Nephron (organoid): ENCODE data around the gene C11orf52.

Experiments used
- H3K27ac Mint-ChIP-seq, 3 experiments: 2 replicates each; pipeline ENCODE4 v1.8.0; 2020; ENCODE audit warnings: mixed read lengths in 3 of 3, mild to moderate bottlenecking in 2 of 3, moderate library complexity in 1 of 3
- H3K27me3 Mint-ChIP-seq: 2 replicates; pipeline ENCODE4 v1.8.0; 2021; ENCODE audit warnings: low read depth, mild to moderate bottlenecking, moderate library complexity, mixed read lengths
- H3K36me3 Mint-ChIP-seq: 2 replicates; pipeline ENCODE4 v1.8.0; 2020; ENCODE audit warnings: low read depth, mixed read lengths
- H3K4me1 Mint-ChIP-seq: 2 replicates; pipeline ENCODE4 v1.8.0; 2020; ENCODE audit warnings: mixed read lengths
- H3K4me3 Mint-ChIP-seq, 3 experiments: 2 replicates each; pipeline ENCODE4 v1.8.0; 2020; ENCODE audit warnings: mild to moderate bottlenecking in 3 of 3, mixed read lengths in 3 of 3, moderate library complexity in 2 of 3
- H3K9me3 Mint-ChIP-seq: 2 replicates; pipeline ENCODE4 v1.8.0; 2020; ENCODE audit warnings: mixed read lengths
- CTCF ChIP-seq, 3 experiments: fragments of 200-600 bp; sonication (generic); IDR thresholded peaks; one replicate each; pipeline ENCODE4 v1.5.0; 2021; ENCODE audit warnings: antibody characterized with exemption in 3 of 3; ENCODE audit not compliant: unreplicated experiment in 3 of 3

C11orf52 gene

GRCh38 chr11:111918390-111919256, at the start of gene C11orf52:
Gene C11orf52 (plus strand): TSS chr11:111918913. CDS start chr11:111918973, 60 bp downstream.
- Mint-ChIP-seq H3K4me3 (peak within 1 kb of the TSS; percentile 65 to 76 (median 73)), H3K36me3 (no peaks in the 10 kb centered on the region), H3K27me3 (peaks cover 3% of the 10 kb centered on the region), H3K4me1 (peaks cover 55% of the 10 kb centered on the region), H3K27ac (peak within 1 kb of the TSS; percentile 86 to 96 (median 94)), H3K9me3 (no peaks in the 10 kb centered on the region)
- no peak for TF ChIP-seq CTCF (IDR thresholded peaks at IDR 0.05; ENCODE audit: unreplicated experiment in 3 of 3)

GRCh38 chr11:111870113-111870512, 48.6 kb upstream of the C11orf52 start:
- no peaks in the 10 kb centered on the region for H3K27me3 Mint-ChIP-seq
- peak overlapping the region in 1 of 3 experiments; percentile 89 for H3K27ac Mint-ChIP-seq
- peaks cover 22% of the 10 kb centered on the region for H3K4me1 Mint-ChIP-seq
- TF ChIP-seq CTCF (IDR thresholded peaks at IDR 0.05; ENCODE audit: unreplicated experiment in 3 of 3) = no peak
- no peaks in the 10 kb centered on the region for H3K9me3 Mint-ChIP-seq
- H3K4me3 Mint-ChIP-seq = peak overlapping the region; percentile 37 to 47 (median 39)
- peaks cover 34% of the 10 kb centered on the region for H3K36me3 Mint-ChIP-seq

- H3K4me3 Mint-ChIP-seq = peak overlapping the region; percentile 94 to 99 (median 95)
- peak overlapping the region; percentile 89 to 97 (median 94) for H3K27ac Mint-ChIP-seq
- TF ChIP-seq CTCF (IDR thresholded peaks at IDR 0.05; ENCODE audit: unreplicated experiment in 3 of 3) = no peak
- H3K4me1 Mint-ChIP-seq = peaks cover 22% of the 10 kb centered on the region
- peaks cover 30% of the 10 kb centered on the region for H3K36me3 Mint-ChIP-seq
- no peaks in the 10 kb centered on the region for H3K9me3 Mint-ChIP-seq
- H3K27me3 Mint-ChIP-seq = no peaks in the 10 kb centered on the region
These were observed 48.2 kb upstream of the C11orf52 start for GRCh38 chr11:111870522-111870885.

GRCh38 chr11:111870886-111871692, 47.6 kb upstream of the C11orf52 start, which contains the start of gene ALG9:
Gene ALG9 (minus strand): TSS chr11:111871581. CDS start chr11:111871482, 99 bp downstream.
- Mint-ChIP-seq H3K4me1 (peaks cover 22% of the 10 kb centered on the region), H3K27ac (peak within 1 kb of the TSS; percentile 89 to 97 (median 94)), H3K9me3 (no peaks in the 10 kb centered on the region), H3K27me3 (no peaks in the 10 kb centered on the region), H3K36me3 (peaks cover 25% of the 10 kb centered on the region), H3K4me3 (peak within 1 kb of the TSS; percentile 94 to 99 (median 95))
- TF ChIP-seq CTCF (IDR thresholded peaks at IDR 0.05; ENCODE audit: unreplicated experiment in 3 of 3) = peak; percentile 27 to 48 (median 36)

GRCh38 chr11:111871693-111872161, 47.0 kb upstream of the C11orf52 start:
- no peaks in the 10 kb centered on the region for H3K27me3 Mint-ChIP-seq
- H3K36me3 Mint-ChIP-seq = peaks cover 19% of the 10 kb centered on the region
- H3K4me1 Mint-ChIP-seq = peaks cover 22% of the 10 kb centered on the region
- peak overlapping the region; percentile 88 to 97 (median 89) for H3K27ac Mint-ChIP-seq
- H3K9me3 Mint-ChIP-seq = no peaks in the 10 kb centered on the region
- TF ChIP-seq CTCF (IDR thresholded peaks at IDR 0.05; ENCODE audit: unreplicated experiment in 3 of 3) = no peak
- peak overlapping the region; percentile 94 to 99 (median 95) for H3K4me3 Mint-ChIP-seq
